Measurements from ENCODE around the gene KCNQ1OT1. TPM values are rescaled to one million over a fixed set of nuclear protein-coding genes. Genes with fewer than 3 reads are reported as not detected.

Gene KCNQ1OT1
- total and polyA plus RNA-seq, 9 of the 15 experiments (the other 6 are each of a cell fraction or from before 2014, with no cell fraction given): 0.04 to 2.3 (median 0.74) TPM

DNA sequence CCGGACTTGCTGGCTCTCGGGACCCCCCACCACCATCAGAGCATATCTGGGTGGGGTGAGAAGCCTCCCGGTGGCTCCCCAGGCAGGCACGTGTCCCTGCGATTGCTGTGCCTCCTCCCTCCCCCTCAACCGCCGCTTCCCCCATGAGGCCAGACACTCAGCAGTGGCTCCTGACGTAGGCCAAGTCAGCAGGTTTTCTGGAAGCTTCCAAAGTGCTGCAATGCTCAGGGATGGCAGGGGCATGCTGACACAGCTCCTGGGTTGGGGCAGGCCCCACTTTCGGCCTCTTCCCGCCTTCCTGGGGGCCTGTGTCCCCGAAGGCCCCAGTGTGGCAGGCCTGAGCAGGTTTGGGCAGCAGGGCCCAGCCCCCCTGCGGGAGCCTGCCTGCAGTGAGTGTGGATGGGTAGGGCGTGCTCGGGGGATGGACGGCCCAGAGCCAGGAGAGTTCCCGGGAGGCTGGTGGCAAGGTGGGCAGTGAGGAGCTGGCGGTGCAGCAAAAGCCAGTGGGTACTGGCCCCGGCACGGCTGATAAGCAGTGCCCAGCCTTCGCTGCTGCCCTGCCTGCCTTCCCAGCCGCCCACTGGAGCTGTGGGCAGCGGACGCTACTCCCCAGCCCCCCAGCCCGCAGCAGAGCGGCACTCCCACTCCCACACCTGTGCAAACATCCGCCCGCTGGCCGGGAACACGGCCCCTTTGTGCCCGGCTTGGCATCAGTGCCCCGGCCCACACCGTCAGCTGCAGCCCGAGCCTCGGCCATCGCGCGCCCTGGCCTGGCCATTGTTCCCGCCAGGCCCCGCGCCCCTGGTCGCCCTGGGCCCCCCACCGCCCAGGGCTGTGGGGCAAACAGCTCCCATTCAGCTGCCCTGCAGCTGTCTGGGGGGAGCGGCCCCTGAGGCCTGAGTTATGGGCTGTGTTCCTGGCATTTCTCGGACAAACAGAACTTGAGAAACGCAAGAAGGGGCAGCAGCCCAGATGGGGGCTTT lies 125.0 kb downstream of the KCNQ1OT1 start (continued):
- TF ChIP-seq MGA (IDR thresholded peaks at IDR 0.05) (peak; percentile 75), ZNF239 (CRISPR knock-in tag; IDR thresholded peaks at IDR 0.05) (no peak), ATF1 (CRISPR knock-in tag; IDR thresholded peaks at IDR 0.05) (no peak), ATF1 (tag; IDR thresholded peaks at IDR 0.05) (peak; percentile 25; the same call in 1 of the 2 replicates), ZNF668 (CRISPR knock-in tag; IDR thresholded peaks at IDR 0.05) (no peak), ELK3 (CRISPR knock-in tag; IDR thresholded peaks at IDR 0.05) (no peak), CBX3 (IDR thresholded peaks at IDR 0.05; ENCODE audit: borderline replicate concordance in 1 of 2, low read length in 2 of 2) (no peak), EWSR1 (IDR thresholded peaks at IDR 0.05; ENCODE audit: borderline replicate concordance, low read depth, partially characterized antibody) (no peak), NFE2 (IDR thresholded peaks at IDR 0.05; ENCODE audit: low read depth) (peak; percentile 49; the same call in 1 of the 2 replicates), ZKSCAN1 (IDR thresholded peaks at IDR 0.05; ENCODE audit: low read depth, low read length) (no peak), ZFX (CRISPR knock-in tag; IDR thresholded peaks at IDR 0.05) (0 out of 2 replicates have a peak, but pooled peaks have one; percentile 27), PHF8 (IDR thresholded peaks at IDR 0.05; ENCODE audit: borderline replicate concordance, low read length) (no peak), RNF2 (IDR thresholded peaks at IDR 0.05) (peak; percentile 40; the same call in 1 of the 2 replicates)
- TF ChIP-seq, protein P1, sequence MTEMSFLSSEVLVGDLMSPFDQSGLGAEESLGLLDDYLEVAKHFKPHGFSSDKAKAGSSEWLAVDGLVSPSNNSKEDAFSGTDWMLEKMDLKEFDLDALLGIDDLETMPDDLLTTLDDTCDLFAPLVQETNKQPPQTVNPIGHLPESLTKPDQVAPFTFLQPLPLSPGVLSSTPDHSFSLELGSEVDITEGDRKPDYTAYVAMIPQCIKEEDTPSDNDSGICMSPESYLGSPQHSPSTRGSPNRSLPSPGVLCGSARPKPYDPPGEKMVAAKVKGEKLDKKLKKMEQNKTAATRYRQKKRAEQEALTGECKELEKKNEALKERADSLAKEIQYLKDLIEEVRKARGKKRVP (CRISPR knock-in tag; IDR thresholded peaks at IDR 0.05): no peak
